Osteocyte (in vitro differentiated cells): ENCODE data around the gene FAM120B. TPM values are rescaled to one million over a fixed set of nuclear protein-coding genes. Genes with fewer than 3 reads are reported as not detected.
"Not testable (repeated sequence)": the region's sequence is repeated elsewhere in the genome, so short reads cannot be mapped to it uniquely, and the experiment has no call there.

Source experiments
- DNase-seq: peaks from one replicate; pipeline ENCODE4 v3.0.0; 2021; ENCODE audit warnings: mixed read lengths; ENCODE audit not compliant: unreplicated experiment; ENCODE audit errors: extremely low spot score
- H3K27ac Mint-ChIP-seq: one replicate; pipeline ENCODE4 v1.8.0; 2021; ENCODE audit warnings: mild to moderate bottlenecking, mixed read lengths; ENCODE audit not compliant: unreplicated experiment
- H3K27me3 Mint-ChIP-seq: one replicate; pipeline ENCODE4 v1.8.0; 2021; ENCODE audit warnings: mixed read lengths; ENCODE audit not compliant: unreplicated experiment
- H3K36me3 Mint-ChIP-seq: one replicate; pipeline ENCODE4 v1.8.0; 2021; ENCODE audit warnings: mixed read lengths; ENCODE audit not compliant: unreplicated experiment
- H3K4me1 Mint-ChIP-seq: one replicate; pipeline ENCODE4 v1.8.0; 2021; ENCODE audit warnings: mixed read lengths; ENCODE audit not compliant: unreplicated experiment
- H3K4me3 Mint-ChIP-seq: one replicate; pipeline ENCODE4 v1.8.0; 2021; ENCODE audit warnings: mild to moderate bottlenecking, moderate library complexity, mixed read lengths; ENCODE audit not compliant: unreplicated experiment
- H3K9me3 Mint-ChIP-seq: one replicate; pipeline ENCODE4 v1.8.0; 2021; ENCODE audit warnings: mixed read lengths; ENCODE audit not compliant: unreplicated experiment
- CTCF ChIP-seq: fragments of 200-600 bp; sonication (generic); IDR thresholded peaks from 2 replicates; pipeline ENCODE4 v1.5.0; 2021; ENCODE audit warnings: antibody characterized with exemption, mild to moderate bottlenecking, moderate library complexity
- total RNA-seq: library from RNA; stranded (reverse); gene quantifications from 2 replicates; pipeline ENCODE4 v1.2.1, GENCODE V29; 2021

Gene FAM120B
- total RNA-seq, 1 donor from 2014 or later = 36.9 TPM

- Mint-ChIP-seq H3K9me3 (no peaks in the 10 kb centered on the region), H3K27me3 (no peaks in the 10 kb centered on the region), H3K36me3 (peaks cover 35% of the 10 kb centered on the region), H3K27ac (no peak overlapping the region), H3K4me3 (no peak overlapping the region), H3K4me1 (peaks cover 6% of the 10 kb centered on the region)
- TF ChIP-seq CTCF = no peak
- DNase-seq = no peak
These were observed 11.2 kb downstream of the FAM120B start for GRCh38 chr6:170317718-170318117.

GRCh38 chr6:170329321-170329720, 22.8 kb downstream of the FAM120B start:
- Mint-ChIP-seq H3K27me3 (no peaks in the 10 kb centered on the region), H3K9me3 (no peaks in the 10 kb centered on the region), H3K4me3 (no peak overlapping the region), H3K36me3 (peaks cover 36% of the 10 kb centered on the region), H3K4me1 (no peaks in the 10 kb centered on the region), H3K27ac (no peak overlapping the region)
- no peak for DNase-seq
- no peak for TF ChIP-seq CTCF

GRCh38 chr6:170335199-170335598, 28.6 kb downstream of the FAM120B start:
- DNase-seq, H3K27ac Mint-ChIP-seq, H3K27me3 Mint-ChIP-seq, H3K4me3 Mint-ChIP-seq, H3K4me1 Mint-ChIP-seq, H3K9me3 Mint-ChIP-seq: not testable (repeated sequence)
- peaks cover 42% of the 10 kb centered on the region for H3K36me3 Mint-ChIP-seq

- H3K4me1 Mint-ChIP-seq = peaks cover 32% of the 10 kb centered on the region
- no peaks in the 10 kb centered on the region for H3K27me3 Mint-ChIP-seq
- H3K27ac Mint-ChIP-seq = peak overlapping the region; percentile 67
- H3K4me3 Mint-ChIP-seq = no peak overlapping the region
- TF ChIP-seq CTCF = no peak
- peaks cover 36% of the 10 kb centered on the region for H3K36me3 Mint-ChIP-seq
- no peaks in the 10 kb centered on the region for H3K9me3 Mint-ChIP-seq
- DNase-seq = no peak
These were observed 38.3 kb downstream of the FAM120B start for GRCh38 chr6:170344631-170345576.

GRCh38 chr6:170345662-170346061, 39.1 kb downstream of the FAM120B start:
- Mint-ChIP-seq H3K27me3 (no peaks in the 10 kb centered on the region), H3K27ac (peak overlapping the region; percentile 67), H3K4me3 (no peak overlapping the region), H3K4me1 (peaks cover 32% of the 10 kb centered on the region), H3K9me3 (peaks cover 4% of the 10 kb centered on the region), H3K36me3 (peaks cover 43% of the 10 kb centered on the region)
- TF ChIP-seq CTCF = no peak
- no peak for DNase-seq
